GM04503 (cell line): Measurements from ENCODE around the gene PPIF.
A peak's percentile ranks its signal among the peaks of the same experiment; 100 is the strongest.

Experiments
- DNase-seq: peaks from one replicate; pipeline ENCODE4 v3.0.0-alpha.2; 2012; ENCODE audit warnings: low read depth

PPIF gene

DNA sequence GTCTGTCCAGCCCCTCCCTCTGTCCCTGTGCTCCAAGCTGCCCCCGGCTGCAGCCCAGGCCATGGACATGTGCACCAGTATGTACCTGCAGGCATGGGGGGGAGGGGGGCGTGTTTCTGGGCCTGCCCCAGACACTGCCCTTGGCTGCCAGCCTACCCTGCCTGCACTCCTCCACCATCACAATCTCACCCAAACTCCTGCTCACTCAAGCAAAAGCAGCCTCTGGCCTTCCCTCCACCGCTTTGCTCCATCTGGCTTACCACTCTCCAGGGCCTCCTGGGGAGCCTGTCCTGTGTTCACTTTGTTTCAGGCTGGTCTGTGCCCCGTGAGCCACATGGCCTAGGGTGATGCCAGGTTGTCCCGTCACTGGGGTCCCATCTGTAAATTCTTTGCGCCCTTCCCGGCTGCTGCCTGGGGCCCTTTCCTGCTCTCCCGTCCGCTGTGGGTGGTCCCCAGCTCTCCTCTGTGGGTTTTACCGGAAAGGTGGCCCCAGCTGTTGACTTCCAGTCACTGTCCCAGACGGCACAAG lies 33.3 kb upstream of the PPIF start:
- no peak for DNase-seq

- DNase-seq: no peak
These were observed 32.3 kb upstream of the PPIF start for GRCh38 chr10:79314761-79315601.

- no peak for DNase-seq
These were observed 31.7 kb upstream of the PPIF start for GRCh38 chr10:79315602-79315920.

DNA sequence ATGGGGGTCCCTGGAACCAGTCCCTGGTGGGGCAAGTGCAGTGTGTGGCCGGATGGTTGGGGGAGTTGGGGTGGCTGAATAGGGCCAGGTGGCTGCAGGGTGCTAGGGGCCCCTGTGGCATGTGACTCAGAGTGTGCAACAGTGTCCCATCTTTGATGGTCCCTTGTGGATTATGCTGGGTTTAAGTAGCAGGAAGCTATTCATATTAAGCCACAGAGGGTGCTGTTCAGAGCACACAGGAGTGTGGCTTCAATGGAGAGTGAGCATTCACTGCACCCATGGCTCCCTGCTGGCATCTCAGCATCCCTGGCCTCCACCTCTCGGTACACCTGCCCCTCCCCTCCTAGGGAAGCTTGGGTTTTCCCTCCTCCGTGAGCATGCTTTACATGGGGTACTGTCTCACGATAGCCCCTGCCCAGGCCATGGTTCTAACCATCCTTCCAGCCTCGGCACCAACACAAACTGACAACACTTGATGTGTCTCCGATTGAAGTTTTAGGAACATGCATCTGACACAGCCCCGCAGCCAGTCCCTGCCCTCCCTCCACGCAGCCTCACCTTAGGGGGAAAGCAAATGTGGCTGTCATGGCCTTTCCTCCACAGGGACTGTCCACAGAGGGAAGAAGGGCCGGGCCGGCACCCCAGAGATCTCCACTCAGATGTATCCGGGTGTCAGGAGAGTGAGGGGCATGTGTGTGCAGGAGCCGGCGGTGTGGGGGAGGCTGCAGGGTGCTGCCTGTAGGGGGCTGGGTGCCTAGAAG lies 30.4 kb upstream of the PPIF start:
- no peak for DNase-seq

DNA sequence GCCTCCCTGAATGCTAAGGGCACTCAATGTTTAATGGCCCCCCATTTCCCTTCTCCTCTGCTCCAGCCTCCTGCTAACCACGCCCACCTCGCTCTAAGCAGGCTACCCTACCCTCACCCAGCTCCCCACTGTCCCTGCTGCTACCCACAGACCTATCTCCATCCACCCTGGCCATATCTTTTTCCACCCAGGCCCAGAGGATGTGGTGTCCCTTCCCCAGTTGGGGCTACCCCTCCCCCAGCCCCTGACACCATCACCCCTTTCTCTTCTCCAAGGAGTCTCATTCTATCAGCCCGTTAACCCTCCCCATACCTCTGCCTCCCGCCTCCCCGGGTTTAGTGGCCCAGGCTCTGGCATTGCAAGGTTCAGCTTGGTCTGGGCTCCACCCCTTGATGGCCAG lies 28.9 kb upstream of the PPIF start:
- DNase-seq: no peak

GRCh38 chr10:79319115-79319771 lies 28.0 kb upstream of the PPIF start:
- no peak for DNase-seq

DNA sequence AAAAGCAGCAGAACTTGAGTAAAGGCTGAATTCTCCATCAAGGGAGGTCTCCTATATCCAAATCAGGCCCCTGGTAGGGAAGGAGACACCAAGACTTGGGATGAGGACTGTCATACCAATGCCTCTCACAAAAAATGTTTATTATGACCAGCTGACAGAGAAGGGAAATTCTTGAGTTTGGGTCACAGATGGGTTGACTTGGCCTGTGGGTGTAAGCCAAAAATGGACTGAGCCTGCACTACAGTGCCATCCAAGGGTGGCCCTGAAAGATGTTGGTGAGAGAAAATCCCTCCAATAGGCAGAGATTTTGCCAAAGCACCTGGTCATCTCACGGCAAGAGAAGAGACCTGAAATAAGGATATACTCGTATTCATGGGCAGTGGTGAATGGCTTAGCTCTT lies 27.0 kb upstream of the PPIF start:
- no peak for DNase-seq

- peak; percentile 80 for DNase-seq
These were observed 26.3 kb upstream of the PPIF start for GRCh38 chr10:79320820-79321493.

GRCh38 chr10:79321494-79321882 lies 25.8 kb upstream of the PPIF start:
- no peak for DNase-seq

- no peak for DNase-seq
These were observed 25.3 kb upstream of the PPIF start for GRCh38 chr10:79321951-79322350.

- DNase-seq: peak; percentile 78
These were observed 24.4 kb upstream of the PPIF start for GRCh38 chr10:79322616-79323543.

DNA sequence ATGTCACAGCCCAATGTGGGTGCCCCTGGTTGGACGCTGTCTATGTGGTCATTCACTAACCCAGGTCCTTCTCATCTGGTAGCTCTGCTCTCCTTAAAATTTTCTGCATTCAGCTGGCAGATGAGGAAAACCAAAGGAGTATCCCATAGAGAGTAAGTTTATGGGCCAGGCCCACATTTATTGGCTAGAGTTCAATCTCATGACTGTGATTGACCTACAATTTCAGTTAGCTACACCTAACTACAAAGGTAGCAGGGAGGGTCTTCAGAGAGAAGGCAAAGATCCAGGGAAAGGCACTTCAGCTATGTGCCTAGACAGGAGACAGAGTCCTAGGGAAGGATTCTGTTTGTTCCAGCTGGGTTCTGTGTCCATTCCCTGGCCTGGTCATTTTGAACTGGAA lies 23.7 kb upstream of the PPIF start:
- no peak for DNase-seq

DNA sequence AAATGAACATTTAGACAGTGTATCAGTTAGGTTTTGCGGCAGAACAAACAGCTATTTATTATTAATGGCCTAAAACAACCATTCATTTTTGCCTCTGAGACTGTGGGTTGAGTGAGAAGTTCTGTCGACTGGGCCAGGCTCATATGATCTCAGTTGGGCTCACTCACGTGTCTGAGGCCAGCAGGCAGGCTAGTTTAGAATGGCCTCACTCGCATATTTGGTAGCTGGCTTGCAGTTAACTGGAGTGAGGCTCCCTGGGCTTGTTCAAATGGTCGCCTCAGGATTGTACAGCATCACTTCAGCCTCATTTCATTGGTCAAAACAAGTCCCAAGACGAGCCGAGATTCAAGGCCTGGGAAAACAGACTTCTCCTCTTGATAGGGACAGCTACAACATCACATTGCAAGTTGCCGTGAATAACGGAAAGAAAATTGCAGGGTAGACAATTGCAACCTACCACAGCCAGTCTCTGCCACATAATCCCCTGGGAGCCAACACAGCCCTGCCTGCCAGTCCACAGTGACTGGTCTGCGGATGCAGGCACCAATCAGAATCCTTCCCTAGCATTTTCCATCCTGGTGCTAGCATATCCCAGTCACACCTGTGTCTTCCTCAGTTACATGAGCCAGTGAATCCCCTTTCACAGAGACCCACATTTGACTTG lies 23.1 kb upstream of the PPIF start:
- DNase-seq: no peak

DNA sequence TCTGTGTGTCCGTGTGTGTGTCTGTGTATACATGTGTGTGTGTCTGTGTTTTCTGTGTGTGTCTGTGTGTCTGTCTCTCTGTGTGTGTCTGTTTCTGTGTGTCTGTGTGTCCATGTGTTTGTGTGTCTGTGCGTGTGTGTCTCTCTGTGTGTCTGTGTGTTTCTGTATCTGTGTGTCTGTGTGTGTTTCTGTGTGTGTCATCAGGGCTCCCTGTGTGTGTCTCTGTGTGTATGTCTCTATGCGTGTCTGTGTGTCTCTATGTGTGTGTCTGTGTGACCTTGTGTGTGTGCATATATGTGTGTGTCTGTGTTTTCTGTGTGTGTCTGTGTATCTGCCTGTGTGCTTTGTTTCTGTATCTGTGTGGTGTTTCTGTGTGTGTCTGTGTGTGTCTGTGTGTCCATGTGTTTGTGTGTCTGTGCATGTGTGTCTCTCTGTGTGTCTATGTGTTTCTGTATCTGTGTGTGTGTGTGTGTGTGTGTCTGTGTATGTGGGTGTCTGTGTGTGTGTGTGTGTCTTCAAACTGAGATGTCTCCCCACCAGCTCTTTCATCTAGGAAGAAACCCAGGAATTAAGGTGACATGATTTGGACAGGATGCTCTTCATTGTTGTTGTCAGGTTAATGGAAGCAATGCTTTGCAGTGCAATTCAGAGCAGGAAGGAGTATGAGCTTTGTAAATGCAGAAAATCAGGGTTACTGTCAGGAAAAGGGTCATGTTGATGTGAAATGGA lies 20.7 kb upstream of the PPIF start:
- no peak for DNase-seq

DNA sequence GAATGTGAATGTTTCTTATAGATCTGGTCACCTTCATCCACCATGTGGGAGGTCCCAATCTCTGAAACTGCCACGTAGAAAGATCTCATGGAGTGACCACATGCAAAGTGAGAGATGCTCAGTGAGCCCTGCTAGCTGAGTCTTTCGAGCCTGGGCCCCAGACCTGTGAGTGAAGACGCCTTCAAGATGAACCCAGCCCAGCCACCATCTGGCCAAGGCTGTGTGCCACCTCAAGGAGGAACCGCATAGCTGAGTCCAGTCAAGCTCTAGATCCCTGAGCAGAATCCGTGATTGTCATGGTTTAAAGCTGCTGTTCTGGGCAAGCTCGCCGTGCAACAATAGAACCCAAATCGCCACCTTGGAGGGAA lies 20.2 kb upstream of the PPIF start:
- DNase-seq: no peak

- DNase-seq: no peak
These were observed 19.0 kb upstream of the PPIF start for GRCh38 chr10:79328147-79328701.

DNA sequence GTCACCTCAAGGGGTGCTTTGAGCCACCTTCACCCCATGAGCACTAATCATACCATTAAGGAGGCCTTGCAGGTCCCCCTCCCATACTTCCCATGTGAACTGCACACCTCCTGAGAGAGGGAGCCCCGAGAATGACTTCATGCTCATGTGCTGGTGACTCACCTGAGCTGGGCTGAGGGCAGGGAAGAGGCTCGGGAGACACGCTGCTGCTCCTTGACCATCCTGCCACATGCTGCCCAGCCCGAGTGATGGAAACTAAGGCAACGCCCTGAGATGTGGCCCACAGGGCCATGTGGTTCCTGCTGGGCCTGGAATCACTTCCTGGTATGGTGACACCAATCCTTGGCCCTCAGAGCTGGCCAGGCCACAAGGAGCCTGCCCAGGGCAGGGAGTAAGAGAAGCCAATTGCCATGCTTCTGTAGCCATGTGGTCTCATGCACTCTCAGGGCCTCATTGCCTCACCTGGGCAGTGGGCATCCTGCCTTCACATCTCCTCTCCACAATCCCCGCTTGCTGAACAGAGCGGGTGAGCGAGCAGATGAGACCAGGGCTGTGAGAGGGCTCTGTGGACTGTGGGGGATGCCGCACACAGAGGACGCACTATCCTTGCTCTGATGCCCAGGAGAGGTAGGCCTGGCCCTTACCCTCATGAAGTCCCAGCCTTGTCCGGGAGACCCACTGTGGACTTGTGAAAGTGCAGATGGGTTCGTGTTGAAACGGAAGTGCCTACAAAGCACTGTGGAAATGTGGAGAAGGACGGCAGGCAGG lies 18.3 kb upstream of the PPIF start:
- no peak for DNase-seq

- DNase-seq: no peak
These were observed 17.7 kb upstream of the PPIF start for GRCh38 chr10:79329529-79329928.

- no peak for DNase-seq
These were observed 16.0 kb upstream of the PPIF start for GRCh38 chr10:79331226-79331625.
